OCI-LY7 (cell line): ENCODE data around the gene AIMP1. TPM values are rescaled to one million over a fixed set of nuclear protein-coding genes. Genes with fewer than 3 reads are reported as not detected.

Experiments
- BruUV-seq: library from RNA; stranded (reverse); fragments of 400-500 nt; replicated peaks from 2 replicates; lab custom pipeline; 2021; lab: Mats Ljungman, UMichigan
- CTCF ChIA-PET: fragments of 300-600 bp; sonication (Branson Sonifier 250); formaldehyde crosslinking; loops from one replicate; lab custom pipeline; 2022; ENCODE audit warnings: antibody characterized with exemption; ENCODE audit not compliant: unreplicated experiment; lab: Charles Lee
- POLR2A ChIA-PET: fragments of 300-600 bp; sonication (Branson Sonifier 250); formaldehyde crosslinking; loops from one replicate; lab custom pipeline; 2022; ENCODE audit warnings: antibody characterized with exemption; lab: Charles Lee
- DNase-seq: peaks from one replicate; pipeline ENCODE4 v3.0.0-alpha.2; 2015; ENCODE audit warnings: low spot score
- H2AFZ ChIP-seq: fragments of 200-600 bp; sonication (generic), shearing (Covaris generic); 2 replicates; pipeline ENCODE4 v1.6.1; 2014; ENCODE audit warnings: mild to moderate bottlenecking, antibody characterized with exemption, low read length, moderate library complexity
- H3K27ac ChIP-seq: fragments of 200-600 bp; sonication (generic); 2 replicates; pipeline ENCODE4 v1.5.1; 2014; ENCODE audit warnings: mixed run types, low read depth, mild to moderate bottlenecking, moderate library complexity, low read length, inconsistent platforms; ENCODE audit not compliant: poor library complexity, severe bottlenecking
- H3K36me3 ChIP-seq: fragments of 200-600 bp; sonication (generic); 2 replicates; pipeline ENCODE4 v1.6.1; 2014; ENCODE audit warnings: mild to moderate bottlenecking, antibody characterized with exemption, low read length, moderate library complexity, mixed read lengths; ENCODE audit not compliant: insufficient read depth
- H3K4me1 ChIP-seq: fragments of 200-600 bp; sonication (generic); 2 replicates; pipeline ENCODE4 v1.5.1; 2014; ENCODE audit warnings: mild to moderate bottlenecking, low read length; ENCODE audit not compliant: insufficient read depth, poor library complexity, severe bottlenecking
- H3K4me2 ChIP-seq: fragments of 200-600 bp; sonication (generic); 2 replicates; pipeline ENCODE4 v1.6.1; 2014; ENCODE audit warnings: mild to moderate bottlenecking, low read length
- H3K4me3 ChIP-seq: fragments of 200-600 bp; sonication (generic); 2 replicates; pipeline ENCODE4 v1.5.1; 2014; ENCODE audit warnings: mild to moderate bottlenecking, low read depth, low read length; ENCODE audit not compliant: poor library complexity, severe bottlenecking
- H3K79me2 ChIP-seq: fragments of 200-600 bp; sonication (generic); 2 replicates; pipeline ENCODE4 v1.6.1; 2016; ENCODE audit warnings: low read depth, mild to moderate bottlenecking, low read length, moderate library complexity, mixed read lengths; ENCODE audit not compliant: insufficient read depth
- H3K9me2 ChIP-seq: fragments of 200-600 bp; sonication (generic); 2 replicates; pipeline ENCODE4 v1.6.1; 2016; ENCODE audit warnings: mild to moderate bottlenecking, low read length, mixed read lengths; ENCODE audit not compliant: insufficient read depth
- H3K9me3 ChIP-seq: fragments of 200-600 bp; sonication (generic); 2 replicates; pipeline ENCODE4 v1.6.1; 2014; ENCODE audit warnings: mild to moderate bottlenecking, mixed run types, low read length, mixed read lengths
- H4K20me1 ChIP-seq: fragments of 200-600 bp; sonication (generic); 2 replicates; pipeline ENCODE4 v1.6.1; 2014; ENCODE audit warnings: mild to moderate bottlenecking, antibody characterized with exemption, low read length, moderate library complexity, mixed read lengths; ENCODE audit not compliant: insufficient read depth
- EZH2phosphoT487 ChIP-seq: fragments of 200-600 bp; sonication (generic); IDR thresholded peaks from 2 replicates; pipeline ENCODE4 v1.6.1; 2018; ENCODE audit warnings: low read depth, borderline replicate concordance, mild to moderate bottlenecking, mixed run types, antibody characterized with exemption, low read length, moderate library complexity, mixed read lengths
- intact Hi-C: fragments of 100-400 bp; cut with micrococcal nuclease; formaldehyde crosslinking; loops from one replicate; pipeline ENCODE4 v1.10.0; 2022; ENCODE audit not compliant: unreplicated experiment
- total RNA-seq, 2 experiments: library from RNA; depleted of rRNA in 1 of 2; stranded (reverse); fragments of >200 nt in 1 of 2; shearing (Covaris generic) in 1 of 2; gene quantifications; 2 replicates each; pipeline ENCODE4 v1.2.3, GENCODE V29; 2014 to 2022
- TF ChIP-seq, protein P1 (sequence below): fragments of 200-600 bp; sonication (generic); conservative IDR thresholded peaks from 2 replicates; pipeline ENCODE4 v1.5.1; 2014; ENCODE audit warnings: mild to moderate bottlenecking, antibody characterized with exemption, low read length, moderate library complexity, mixed read lengths

The AIMP1 gene
- total RNA-seq, 2 experiments from 2014 or later = 17.4 to 51.7 TPM

DNA sequence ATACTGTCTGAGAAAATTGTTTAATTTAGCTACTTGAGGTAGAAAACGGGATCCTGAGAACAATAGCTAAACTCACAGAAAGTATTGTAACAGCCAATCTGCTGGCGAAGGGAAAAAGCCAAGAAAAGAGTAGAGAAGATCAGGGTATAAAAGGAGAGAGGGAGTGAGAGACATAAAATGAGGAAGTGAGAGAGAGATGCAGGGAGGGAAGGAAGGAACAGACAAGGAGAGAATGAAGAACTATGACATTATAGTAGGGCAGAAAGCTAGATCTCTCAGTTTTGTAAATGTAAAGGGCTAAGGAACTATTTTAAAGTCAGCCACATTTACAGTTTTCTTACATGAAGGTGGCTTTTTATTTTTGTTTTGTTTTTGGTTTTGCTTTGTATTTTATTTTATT, 53.9 kb downstream of the AIMP1 start:
- Histone ChIP-seq H3K27ac (no peak overlapping the region), H3K79me2 (no peaks in the 10 kb centered on the region), H3K4me2 (no peak overlapping the region), H3K4me1 (no peaks in the 10 kb centered on the region), H3K36me3 (no peaks in the 10 kb centered on the region), H4K20me1 (no peaks in the 10 kb centered on the region), H3K9me3 (no peaks in the 10 kb centered on the region), H2AFZ (no peak overlapping the region), H3K4me3 (no peak overlapping the region), H3K9me2 (no peaks in the 10 kb centered on the region)
- ChIA-PET POLR2A (interaction anchor here (0.6 to 1.6 kb wide), 4 partner anchors 13 to 361 kb away, joined by 3 to 4 read pairs (median 3); no protein-coding TSS in a partner anchor), CTCF (interaction anchor here (1.1 kb wide), 1 partner anchor 15 kb away, joined by 3 read pairs; no protein-coding TSS in a partner anchor)
- BruUV-seq = no TSS peak
- TF ChIP-seq EZH2phosphoT487 = no peak
- TF ChIP-seq, protein P1, sequence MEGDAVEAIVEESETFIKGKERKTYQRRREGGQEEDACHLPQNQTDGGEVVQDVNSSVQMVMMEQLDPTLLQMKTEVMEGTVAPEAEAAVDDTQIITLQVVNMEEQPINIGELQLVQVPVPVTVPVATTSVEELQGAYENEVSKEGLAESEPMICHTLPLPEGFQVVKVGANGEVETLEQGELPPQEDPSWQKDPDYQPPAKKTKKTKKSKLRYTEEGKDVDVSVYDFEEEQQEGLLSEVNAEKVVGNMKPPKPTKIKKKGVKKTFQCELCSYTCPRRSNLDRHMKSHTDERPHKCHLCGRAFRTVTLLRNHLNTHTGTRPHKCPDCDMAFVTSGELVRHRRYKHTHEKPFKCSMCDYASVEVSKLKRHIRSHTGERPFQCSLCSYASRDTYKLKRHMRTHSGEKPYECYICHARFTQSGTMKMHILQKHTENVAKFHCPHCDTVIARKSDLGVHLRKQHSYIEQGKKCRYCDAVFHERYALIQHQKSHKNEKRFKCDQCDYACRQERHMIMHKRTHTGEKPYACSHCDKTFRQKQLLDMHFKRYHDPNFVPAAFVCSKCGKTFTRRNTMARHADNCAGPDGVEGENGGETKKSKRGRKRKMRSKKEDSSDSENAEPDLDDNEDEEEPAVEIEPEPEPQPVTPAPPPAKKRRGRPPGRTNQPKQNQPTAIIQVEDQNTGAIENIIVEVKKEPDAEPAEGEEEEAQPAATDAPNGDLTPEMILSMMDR = no peak
- DNase-seq = no peak
- intact Hi-C loops = no loop called here

DNA sequence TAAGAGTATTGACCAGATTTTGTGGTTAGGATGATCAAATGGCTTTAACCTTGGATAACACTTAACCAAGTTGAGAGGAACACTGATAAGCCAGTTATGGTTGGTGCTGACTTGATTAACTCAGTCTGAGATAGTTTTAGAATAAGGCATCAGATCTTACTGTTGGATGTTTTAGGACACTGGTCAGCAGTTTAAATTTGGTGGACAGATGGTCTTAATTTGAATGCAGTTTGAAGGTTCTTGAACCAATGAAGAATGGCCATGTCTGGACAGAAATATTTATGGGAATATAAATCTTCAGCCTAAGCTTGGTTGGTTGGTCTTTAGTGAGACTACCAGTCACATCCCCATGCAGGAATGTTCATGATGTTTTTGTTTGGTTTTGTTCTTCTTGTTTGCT, 54.8 kb downstream of the AIMP1 start:
- ChIA-PET POLR2A (no interaction called here), CTCF (no interaction called here)
- Histone ChIP-seq H3K27ac (no peak overlapping the region), H3K9me2 (no peaks in the 10 kb centered on the region), H3K4me3 (no peak overlapping the region), H3K4me1 (no peaks in the 10 kb centered on the region), H4K20me1 (no peaks in the 10 kb centered on the region), H3K9me3 (no peaks in the 10 kb centered on the region), H3K79me2 (no peaks in the 10 kb centered on the region), H2AFZ (no peak overlapping the region), H3K36me3 (no peaks in the 10 kb centered on the region), H3K4me2 (no peak overlapping the region)
- no peak for DNase-seq
- intact Hi-C loops = no loop called here
- no peak for TF ChIP-seq EZH2phosphoT487
- TF ChIP-seq, protein P1 = no peak
- BruUV-seq = no TSS peak

DNA sequence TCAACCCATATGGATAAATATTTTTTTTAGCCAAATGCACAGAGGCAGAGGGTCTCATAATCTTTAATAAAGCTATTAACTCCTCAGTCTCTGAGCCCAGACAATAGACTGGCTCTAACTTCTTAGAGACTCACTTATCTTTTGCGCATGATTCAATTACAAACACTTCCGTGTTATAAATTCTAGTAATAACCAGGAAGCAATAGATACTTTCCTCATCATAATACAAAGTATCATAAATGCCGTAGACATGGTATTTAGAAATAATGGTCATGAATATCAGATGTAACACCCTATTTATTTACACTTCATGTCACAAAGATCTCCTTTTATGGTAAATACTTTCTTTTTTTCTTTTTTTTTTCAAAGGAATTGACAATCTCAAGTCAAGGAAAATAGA, 56.7 kb downstream of the AIMP1 start:
- H3K27ac ChIP-seq = no peak overlapping the region
- no peaks in the 10 kb centered on the region for H3K4me1 ChIP-seq
- H3K9me2 ChIP-seq = no peaks in the 10 kb centered on the region
- H4K20me1 ChIP-seq = no peaks in the 10 kb centered on the region
- TF ChIP-seq, protein P1 = no peak
- no peak for TF ChIP-seq EZH2phosphoT487
- no peaks in the 10 kb centered on the region for H3K36me3 ChIP-seq
- no peak overlapping the region for H3K4me2 ChIP-seq
- no peak overlapping the region for H3K4me3 ChIP-seq
- DNase-seq = no peak
- no TSS peak for BruUV-seq
- ChIA-PET CTCF (no interaction called here), POLR2A (interaction anchor here (1.3 kb wide), 1 partner anchor 16 kb away, joined by 3 read pairs; no protein-coding TSS in a partner anchor)
- no peaks in the 10 kb centered on the region for H3K9me3 ChIP-seq
- H3K79me2 ChIP-seq = no peaks in the 10 kb centered on the region
- intact Hi-C loops = no loop called here
- no peak overlapping the region for H2AFZ ChIP-seq
